NAMALWA (cell line): ENCODE results near the gene ACKR3.

Experiments
- DNase-seq: peaks from one replicate; pipeline ENCODE4 v3.0.0-alpha.2; 2015; ENCODE audit warnings: low spot score

The ACKR3 gene

GRCh38 chr2:236610991-236611821 lies 41.6 kb downstream of the ACKR3 start:
- DNase-seq: no peak

- no peak for DNase-seq
These were observed 43.1 kb downstream of the ACKR3 start for GRCh38 chr2:236612737-236613136.

GRCh38 chr2:236613612-236614011 lies 44.0 kb downstream of the ACKR3 start:
- no peak for DNase-seq

- no peak for DNase-seq
These were observed 44.9 kb downstream of the ACKR3 start for GRCh38 chr2:236614551-236614950.

- no peak for DNase-seq
These were observed 46.4 kb downstream of the ACKR3 start for GRCh38 chr2:236616031-236616430.

GRCh38 chr2:236616624-236617023 lies 47.0 kb downstream of the ACKR3 start:
- no peak for DNase-seq

- DNase-seq: no peak
These were observed 47.7 kb downstream of the ACKR3 start for GRCh38 chr2:236617221-236617737.

GRCh38 chr2:236617796-236618195 lies 48.2 kb downstream of the ACKR3 start:
- no peak for DNase-seq

- DNase-seq: no peak
These were observed 48.7 kb downstream of the ACKR3 start for GRCh38 chr2:236618370-236618769.

GRCh38 chr2:236619910-236620612 lies 50.4 kb downstream of the ACKR3 start:
- no peak for DNase-seq

- no peak for DNase-seq
These were observed 52.2 kb downstream of the ACKR3 start for GRCh38 chr2:236621786-236622185.

- DNase-seq: no peak
These were observed 52.6 kb downstream of the ACKR3 start for GRCh38 chr2:236622201-236622600.

- no peak for DNase-seq
These were observed 53.0 kb downstream of the ACKR3 start for GRCh38 chr2:236622660-236623059.

GRCh38 chr2:236623816-236624215 lies 54.2 kb downstream of the ACKR3 start:
- peak; percentile 7 for DNase-seq

- no peak for DNase-seq
These were observed 55.6 kb downstream of the ACKR3 start for GRCh38 chr2:236625156-236625690.

- DNase-seq: no peak
These were observed 56.9 kb downstream of the ACKR3 start for GRCh38 chr2:236626391-236627150.

- no peak for DNase-seq
These were observed 57.6 kb downstream of the ACKR3 start for GRCh38 chr2:236627193-236627592.

- no peak for DNase-seq
These were observed 58.2 kb downstream of the ACKR3 start for GRCh38 chr2:236627841-236628240.

- DNase-seq: no peak
These were observed 58.8 kb downstream of the ACKR3 start for GRCh38 chr2:236628256-236628901.

GRCh38 chr2:236628981-236629605 lies 59.5 kb downstream of the ACKR3 start:
- no peak for DNase-seq
